GM12878 (cell line): ENCODE results near the gene RAB44. TPM values are rescaled to one million over a fixed set of nuclear protein-coding genes. Genes with fewer than 3 reads are reported as not detected.

Experiments used
- ATAC-seq: fragments of 200-7000 bp; cut with Tn5 transposase; 3 replicates; pipeline ENCODE4 v1.9.1; 2020; ENCODE audit warnings: mild to moderate bottlenecking, moderate library complexity
- BruUV-seq: library from RNA; stranded (reverse); fragments of 400-500 nt; replicated peaks from 2 replicates; lab custom pipeline; 2021; lab: Mats Ljungman, UMichigan
- CTCF ChIA-PET: fragments of 300-600 bp; sonication (Branson Sonifier 250); formaldehyde crosslinking; extraction: SDS; loops from one replicate; lab custom pipeline; 2021; ENCODE audit warnings: inconsistent platforms; lab: Yijun Ruan, JAX
- POLR2A ChIA-PET: fragments of 350-600 bp; formaldehyde crosslinking; extraction: SDS; loops from one replicate; lab custom pipeline; 2021; ENCODE audit warnings: inconsistent platforms; lab: Charles Lee
- RAD21 ChIA-PET: fragments of 300-600 bp; sonication (Branson Sonifier 250); formaldehyde crosslinking; loops from one replicate; lab custom pipeline; 2023; ENCODE audit warnings: antibody characterized with exemption; ENCODE audit not compliant: unreplicated experiment; lab: Charles Lee
- SMC1A ChIA-PET: fragments of 300-600 bp; sonication (Branson Sonifier 250); formaldehyde crosslinking; loops from one replicate; lab custom pipeline; 2023; ENCODE audit not compliant: unreplicated experiment, uncharacterized antibody; lab: Charles Lee
- DNase-seq: peaks from one replicate; pipeline ENCODE4 v3.0.0-alpha.2; 2011; ENCODE audit warnings: low read depth, low spot score
- FAIRE-seq: peaks from 3 replicates; lab custom pipeline; 2011; peaks lifted over from hg19 to GRCh38; lab: Jason Lieb, UNC
- H2AFZ ChIP-seq: 2 replicates; pipeline ENCODE4 v1.6.0; 2011; ENCODE audit warnings: low read depth, low read length, control low read depth; ENCODE audit not compliant: control insufficient read depth
- H3K27ac ChIP-seq: 2 replicates; pipeline ENCODE4 v1.5.1; 2011; ENCODE audit warnings: control low read depth; ENCODE audit not compliant: control insufficient read depth, insufficient read depth
- H3K27me3 ChIP-seq, 2 experiments: replicated peaks in 1 of 2; 2 replicates each; pipeline versions ENCODE4 v1.6.0 to v1.6.1; 2011; ENCODE audit warnings: low read length in 1 of 2; ENCODE audit not compliant: control insufficient read depth in 2 of 2, insufficient read depth in 2 of 2
- H3K36me3 ChIP-seq, 2 experiments: 2 replicates each; pipeline ENCODE4 v1.5.1; 2011; ENCODE audit warnings: low read length in 1 of 2; ENCODE audit not compliant: control insufficient read depth in 2 of 2, insufficient read depth in 2 of 2
- H3K4me1 ChIP-seq: 2 replicates; pipeline ENCODE4 v1.6.1; 2011; ENCODE audit warnings: mild to moderate bottlenecking, low read length, moderate library complexity, mixed read lengths; ENCODE audit not compliant: control insufficient read depth, insufficient read depth
- H3K4me2 ChIP-seq: 2 replicates; pipeline ENCODE4 v1.6.0; 2011; ENCODE audit warnings: control low read depth; ENCODE audit not compliant: control insufficient read depth, insufficient read depth
- H3K4me3 ChIP-seq: fragments of 200-600 bp; sonication (generic); 2 replicates; pipeline ENCODE4 v1.5.1; 2016
- H3K79me2 ChIP-seq: 2 replicates; pipeline ENCODE4 v1.6.0; 2011; ENCODE audit warnings: low read length; ENCODE audit not compliant: control insufficient read depth, insufficient read depth
- H3K9ac ChIP-seq: 2 replicates; pipeline ENCODE4 v1.8.0; 2011; ENCODE audit warnings: low read length, control low read depth, mixed read lengths; ENCODE audit not compliant: control insufficient read depth, insufficient read depth
- H3K9me3 ChIP-seq: replicated peaks from 3 replicates; pipeline ENCODE4 v1.5.1; 2011; ENCODE audit warnings: mild to moderate bottlenecking, low read length; ENCODE audit not compliant: control insufficient read depth, insufficient read depth
- H4K20me1 ChIP-seq: 2 replicates; pipeline ENCODE4 v1.6.0; 2011; ENCODE audit not compliant: control insufficient read depth, insufficient read depth
- CBFB ChIP-seq: IDR thresholded peaks from 2 replicates; pipeline ENCODE4 v1.6.1; 2016; ENCODE audit warnings: antibody characterized with exemption, low read depth
- CHD2 ChIP-seq: IDR thresholded peaks from 2 replicates; pipeline ENCODE4 v1.6.1; 2011; ENCODE audit warnings: low read depth, low read length, improper control_type of control experiment, borderline replicate concordance
- GABPA ChIP-seq: IDR thresholded peaks from 2 replicates; pipeline ENCODE4 v1.6.1; 2014; ENCODE audit warnings: antibody characterized with exemption, low read depth, mild to moderate bottlenecking, inconsistent platforms
- JUND ChIP-seq: IDR thresholded peaks from 2 replicates; pipeline ENCODE4 v1.6.1; 2012; ENCODE audit warnings: low read depth, mild to moderate bottlenecking, low read length, improper control_type of control experiment, moderate library complexity
- MYB ChIP-seq: fragments of 150-350 bp; IDR thresholded peaks from 2 replicates; pipeline ENCODE4 v1.6.1; 2014; ENCODE audit warnings: mild to moderate bottlenecking, low read depth, low read length, borderline replicate concordance
- PAX8 ChIP-seq: fragments of 450-650 bp; IDR thresholded peaks from 2 replicates; pipeline ENCODE4 v1.6.1; 2017; ENCODE audit warnings: mild to moderate bottlenecking, moderate library complexity
- POLR2A ChIP-seq: IDR thresholded peaks from 2 replicates; pipeline ENCODE4 v1.6.1; 2011; ENCODE audit warnings: low read depth, mild to moderate bottlenecking, low read length
- SIX5 ChIP-seq: IDR thresholded peaks from 2 replicates; pipeline ENCODE4 v1.6.1; 2011; ENCODE audit warnings: mild to moderate bottlenecking, low read depth, low read length, moderate library complexity; ENCODE audit not compliant: severe bottlenecking
- SPI1 ChIP-seq: IDR thresholded peaks from 2 replicates; pipeline ENCODE4 v1.6.1; 2011; ENCODE audit warnings: low read depth, mild to moderate bottlenecking, low read length, moderate library complexity, borderline replicate concordance; ENCODE audit not compliant: insufficient read depth
- STAT3 ChIP-seq: IDR thresholded peaks from 2 replicates; pipeline ENCODE4 v1.6.1; 2011; ENCODE audit warnings: low read depth, low read length, improper control_type of control experiment
- TAF1 ChIP-seq: IDR thresholded peaks from 2 replicates; pipeline ENCODE4 v1.6.1; 2011; ENCODE audit warnings: mild to moderate bottlenecking, low read depth, low read length, borderline replicate concordance
- WRNIP1 ChIP-seq: IDR thresholded peaks from 2 replicates; pipeline ENCODE4 v1.6.1; 2011; ENCODE audit warnings: low read depth, low read length, improper control_type of control experiment, borderline replicate concordance
- WGBS: methylation state at CpG from one replicate; pipeline ENCODE4 v1.1.6; 2016; ENCODE audit warnings: low lambda C conversion rate; ENCODE audit not compliant: insufficient replicate concordance, insufficient coverage; ENCODE audit errors: missing lambda C conversion rate; 5-methylcytosine and 5-hydroxymethylcytosine counted together
- in situ Hi-C: fragments of 300-500 bp; cut with MboI; formaldehyde crosslinking; loops from 9 replicates; pipeline ENCODE4 v1.14.3; 2018; ENCODE audit warnings: mixed read lengths
- intact Hi-C: fragments of 100-400 bp; cut with micrococcal nuclease; formaldehyde crosslinking; loops from one replicate; pipeline ENCODE4 v1.14.2; 2022; ENCODE audit not compliant: unreplicated experiment
- polyA plus RNA-seq, 11 experiments: library from polyadenylated mRNA; depleted of rRNA in 4 of 11; unstranded in 6 of 11; stranded (reverse) in 5 of 11; fragments of >200 nt; fragmentation: Nextera tagmentation in 4 of 11; fragmentation: Illumina TruSeq in 1 of 11; extraction: Ambion mirVana in 4 of 11; extraction: Trizol in 1 of 11; gene quantifications; 1 replicate in 1 of 11; 2 replicates in 10 of 11; pipeline versions ENCODE4 v1.2.1 to v1.2.3, GENCODE V29; 2011 to 2016; ENCODE audit warnings: inconsistent platforms in 2 of 11, missing spikeins in 2 of 11, low read depth in 1 of 11
- total RNA-seq, 4 experiments: library from RNA; depleted of rRNA in 3 of 4; stranded (reverse); fragments of >200 nt in 3 of 4; fragmentation: Illumina TruSeq in 1 of 4; extraction: Trizol in 1 of 4; gene quantifications; 2 replicates each; pipeline versions ENCODE4 v1.2.1 to v1.2.3, GENCODE V29; 2013 to 2021

RAB44 gene
- total and polyA plus RNA-seq, 10 of the 15 experiments (the other 5 are each of a cell fraction or from before 2014, with no cell fraction given) = 0.01 to 0.08 (median 0.05) TPM; not detected in 2

GRCh38 chr6:36717231-36717825, 19.7 kb downstream of the RAB44 start:
- H3K9ac ChIP-seq = no peak overlapping the region
- WGBS = 49% methylated on average over 13 of the region's 13 CpGs
- POLR2A ChIA-PET = interaction anchor here (0.6 to 1.3 kb wide), 2 partner anchors 25 to 36 kb away, joined by 3 to 6 read pairs; no protein-coding TSS in a partner anchor

More at GRCh38 chr6:36717231-36717825, 19.7 kb downstream of the RAB44 start:
- no peak for FAIRE-seq
- BruUV-seq = no TSS peak
- no peak for TF ChIP-seq GABPA
- TF ChIP-seq MYB = no peak
- TF ChIP-seq POLR2A = no peak
- no peak for TF ChIP-seq CBFB
- TF ChIP-seq PAX8 = no peak
- TF ChIP-seq SPI1 = no peak
- no peak for TF ChIP-seq JUND
- TF ChIP-seq TAF1 = no peak
- TF ChIP-seq STAT3 = no peak
- TF ChIP-seq SIX5 = no peak
- no peak for TF ChIP-seq CHD2
- no peak for TF ChIP-seq WRNIP1
- Histone ChIP-seq H3K9me3 (no peaks in the 10 kb centered on the region), H3K4me2 (no peak overlapping the region), H3K27me3 (no peaks in the 10 kb centered on the region), H3K4me1 (peaks cover 14% of the 10 kb centered on the region), H3K27ac (no peak overlapping the region), H2AFZ (no peak overlapping the region), H4K20me1 (no peaks in the 10 kb centered on the region), H3K79me2 (no peaks in the 10 kb centered on the region), H3K36me3 (no peaks in the 10 kb centered on the region), H3K4me3 (no peak overlapping the region)
- intact Hi-C loops = no loop called here
- ChIA-PET CTCF (interaction anchor here (1.6 to 3.5 kb wide), 2 partner anchors 10 to 42 kb away, joined by 5 to 14 read pairs; no protein-coding TSS in a partner anchor), RAD21 (interaction anchor here (0.7 to 3.6 kb wide), 3 partner anchors 25 to 89 kb away, joined by 3 to 14 read pairs (median 3); no protein-coding TSS in a partner anchor), SMC1A (no interaction called here)
- ATAC-seq = no peak
- in situ Hi-C loops = no loop called here
- DNase-seq = no peak
